Urinary bladder (tissue), 4 donors: ENCODE results near the gene TMEM52. TPM values are rescaled to one million over a fixed set of nuclear protein-coding genes. Genes with fewer than 3 reads are reported as not detected.
"Not testable (repeated sequence)": the region's sequence is repeated elsewhere in the genome, so short reads cannot be mapped to it uniquely, and the experiment has no call there.

Source experiments
- DNase-seq: peaks from one replicate; pipeline ENCODE4 v3.0.0-alpha.2; 2015; ENCODE audit errors: extremely low spot score
- H3K27ac ChIP-seq: one replicate; pipeline ENCODE4 v1.5.1; 2013; ENCODE audit warnings: low read depth, mild to moderate bottlenecking, moderate library complexity
- H3K36me3 ChIP-seq: one replicate; pipeline ENCODE4 v1.6.1; 2013; ENCODE audit warnings: mild to moderate bottlenecking, moderate library complexity; ENCODE audit not compliant: insufficient read depth
- H3K4me1 ChIP-seq: one replicate; pipeline ENCODE4 v1.6.1; 2013; ENCODE audit warnings: mild to moderate bottlenecking, moderate library complexity; ENCODE audit not compliant: insufficient read depth
- H3K4me3 ChIP-seq: one replicate; pipeline ENCODE4 v1.5.1; 2013; ENCODE audit warnings: low read depth, low read length
- WGBS: extraction: QIAGEN DNeasy Blood & Tissue Kit; methylation state at CpG from one replicate; pipeline ENCODE4 v1.1.7; 2013; 5-methylcytosine and 5-hydroxymethylcytosine counted together
- polyA plus RNA-seq: library from polyadenylated mRNA; stranded (reverse); fragments of 200-250 nt; gene quantifications from one replicate; pipeline ENCODE4 v1.2.3, GENCODE V29; 2013
- total RNA-seq: library from RNA; depleted of rRNA; stranded (reverse); fragments of >200 nt; gene quantifications from one replicate; pipeline ENCODE4 v1.2.3, GENCODE V29; 2014
- donor health status: healthy with polysubstance abuse.
- donor health status: healthy.

The TMEM52 gene
- total and polyA plus RNA-seq, 2 donors: 1.0 TPM; not detected in 1

- not testable (repeated sequence) for H3K36me3 ChIP-seq, H3K27ac ChIP-seq, H3K4me3 ChIP-seq, H3K4me1 ChIP-seq, DNase-seq
- 75% methylated on average over 11 of the region's 11 CpGs for WGBS
Measured at GRCh38 chr1:1883890-1884289, 35.2 kb downstream of the TMEM52 start.

DNA sequence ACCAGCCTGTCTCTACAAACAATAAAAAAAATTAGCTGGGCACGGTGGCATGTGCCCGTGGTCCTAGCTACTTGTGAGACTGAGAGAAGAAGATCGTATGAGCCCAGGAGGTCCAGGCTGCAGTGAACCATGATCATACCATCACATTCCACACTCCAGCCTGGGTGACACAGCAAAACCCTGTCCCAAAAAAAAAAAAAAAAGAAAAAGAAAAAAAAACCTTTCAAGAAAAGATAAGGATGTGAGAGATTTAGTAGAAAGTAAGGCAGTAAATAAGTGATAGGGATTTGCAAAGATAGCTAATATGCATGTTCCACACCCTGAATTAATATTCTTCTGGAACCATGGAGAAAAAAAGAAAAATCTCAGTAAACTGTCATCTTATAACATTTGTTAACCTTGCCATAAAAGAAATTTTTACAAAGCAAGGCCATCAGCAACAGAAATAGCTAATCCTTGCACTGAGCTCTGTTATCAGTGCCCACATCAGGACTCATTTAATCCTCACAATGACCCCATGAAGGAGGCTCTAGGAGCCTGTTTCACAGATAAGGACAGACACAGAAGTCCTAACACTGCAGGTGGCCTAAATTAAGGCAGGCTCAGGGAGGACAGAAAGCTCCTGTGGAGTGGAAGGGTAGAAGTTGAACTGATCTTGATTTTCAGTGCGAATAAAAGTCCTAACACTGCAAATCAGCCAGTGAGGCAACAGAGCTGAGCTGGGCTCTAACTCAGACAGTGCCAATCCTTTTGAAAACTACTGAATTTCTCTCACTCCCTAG lies 35.8 kb downstream of the TMEM52 start:
- 43% methylated on average over 4 of the region's 4 CpGs for WGBS
- Histone ChIP-seq H3K4me3 (no peak overlapping the region), H3K4me1 (no peaks in the 10 kb centered on the region), H3K36me3 (no peaks in the 10 kb centered on the region), H3K27ac (no peak overlapping the region)
- DNase-seq: no peak

DNA sequence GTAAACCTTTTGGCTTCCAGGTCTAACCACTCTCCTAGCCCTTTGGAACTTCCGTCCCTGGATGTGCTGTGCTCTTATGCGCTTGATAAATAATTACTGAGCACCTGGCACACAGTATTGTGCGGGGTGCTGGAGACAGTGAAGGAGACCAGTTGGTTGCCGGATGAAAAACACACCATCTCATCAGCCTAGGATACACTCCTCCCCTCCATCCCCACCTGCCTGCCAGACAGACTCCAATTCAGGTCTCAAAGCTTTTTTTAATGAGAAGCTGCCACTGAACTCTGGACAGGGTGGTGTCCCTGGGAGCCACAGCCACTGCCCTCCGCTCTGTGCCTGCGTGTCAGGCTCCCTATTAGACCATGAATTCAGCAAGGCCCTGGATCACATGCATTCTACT lies 37.4 kb downstream of the TMEM52 start:
- no peak overlapping the region for H3K4me3 ChIP-seq
- no peak overlapping the region for H3K27ac ChIP-seq
- 91% methylated on average over 6 of the region's 6 CpGs for WGBS
- no peak for DNase-seq
- no peaks in the 10 kb centered on the region for H3K36me3 ChIP-seq
- H3K4me1 ChIP-seq: no peaks in the 10 kb centered on the region

GRCh38 chr1:1880617-1881312 lies 38.3 kb downstream of the TMEM52 start:
- H3K27ac ChIP-seq: no peak overlapping the region
- DNase-seq: no peak
- no peaks in the 10 kb centered on the region for H3K4me1 ChIP-seq
- no peaks in the 10 kb centered on the region for H3K36me3 ChIP-seq
- WGBS: 67% methylated on average over 13 of the region's 13 CpGs
- no peak overlapping the region for H3K4me3 ChIP-seq

GRCh38 chr1:1879942-1880341 lies 39.1 kb downstream of the TMEM52 start:
- WGBS: 92% methylated on average over 5 of the region's 5 CpGs
- DNase-seq: no peak
- Histone ChIP-seq H3K4me3 (no peak overlapping the region), H3K4me1 (peaks cover 2% of the 10 kb centered on the region), H3K27ac (no peak overlapping the region), H3K36me3 (no peaks in the 10 kb centered on the region)

DNA sequence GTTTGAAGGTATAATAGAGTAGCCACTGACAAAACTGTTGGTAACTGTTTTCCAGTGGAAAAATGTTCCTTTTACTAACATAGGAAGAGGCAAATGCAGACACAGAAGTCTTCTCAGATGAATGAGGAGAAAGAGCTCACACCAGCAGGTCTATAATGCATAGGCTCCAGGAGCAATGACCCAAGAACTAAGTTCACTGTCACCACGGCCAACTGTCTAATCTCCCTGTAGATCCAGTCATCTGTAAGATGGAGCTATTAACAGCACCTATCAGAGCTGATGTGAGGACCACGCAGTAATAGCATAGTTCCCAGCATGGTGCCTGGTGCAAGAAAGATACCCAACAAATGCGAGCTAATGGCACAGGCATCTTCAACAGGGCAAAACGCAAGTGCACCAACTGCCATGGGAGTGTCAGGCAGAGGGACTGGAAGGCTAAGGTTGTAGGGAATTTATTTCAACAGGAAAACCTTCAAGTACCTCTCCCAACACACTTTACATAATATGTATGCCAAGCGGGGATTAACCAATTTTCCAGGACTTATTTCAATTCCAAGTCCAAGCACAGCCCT lies 41.1 kb downstream of the TMEM52 start:
- Histone ChIP-seq H3K4me3 (no peak overlapping the region), H3K27ac (no peak overlapping the region), H3K36me3 (no peaks in the 10 kb centered on the region), H3K4me1 (peaks cover 2% of the 10 kb centered on the region)
- WGBS: 80% methylated on average over 5 of the region's 5 CpGs
- DNase-seq: no peak

- Histone ChIP-seq H3K4me3 (no peak overlapping the region), H3K36me3 (no peaks in the 10 kb centered on the region), H3K27ac (no peak overlapping the region), H3K4me1 (peaks cover 3% of the 10 kb centered on the region)
- 82% methylated on average over 11 of the region's 11 CpGs for WGBS
- DNase-seq: no peak
Measured at GRCh38 chr1:1876335-1876930, 42.6 kb downstream of the TMEM52 start.

GRCh38 chr1:1875932-1876331 lies 43.1 kb downstream of the TMEM52 start:
- WGBS: 69% methylated on average over 1 of the region's 1 CpG
- no peaks in the 10 kb centered on the region for H3K36me3 ChIP-seq
- peaks cover 3% of the 10 kb centered on the region for H3K4me1 ChIP-seq
- no peak for DNase-seq
- H3K4me3 ChIP-seq: no peak overlapping the region
- no peak overlapping the region for H3K27ac ChIP-seq

DNA sequence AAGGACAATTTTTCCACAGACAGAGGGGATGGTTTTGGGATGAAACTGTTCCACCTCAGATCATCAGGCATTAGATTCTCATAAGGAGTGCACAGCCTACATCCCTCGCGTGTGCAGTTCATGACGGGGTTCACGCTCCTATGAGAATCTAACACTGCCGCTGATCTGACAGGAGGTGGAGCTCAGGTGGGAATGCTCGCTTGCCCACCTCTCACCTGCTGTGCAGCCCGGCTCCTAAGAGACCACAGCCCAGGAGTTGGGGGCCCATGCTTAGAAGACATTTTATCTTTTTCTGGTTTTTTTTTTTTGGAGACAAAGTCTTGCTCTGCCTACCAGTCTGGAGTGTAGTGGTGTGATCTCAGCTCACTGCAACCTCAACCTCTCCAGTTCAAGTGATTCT lies 44.2 kb downstream of the TMEM52 start:
- no peak overlapping the region for H3K4me3 ChIP-seq
- peaks cover 3% of the 10 kb centered on the region for H3K4me1 ChIP-seq
- 95% methylated on average over 7 of the region's 7 CpGs for WGBS
- H3K27ac ChIP-seq: no peak overlapping the region
- no peak for DNase-seq
- no peaks in the 10 kb centered on the region for H3K36me3 ChIP-seq

GRCh38 chr1:1873186-1873585 lies 45.9 kb downstream of the TMEM52 start:
- no peaks in the 10 kb centered on the region for H3K36me3 ChIP-seq
- WGBS: 81% methylated on average over 2 of the region's 2 CpGs
- DNase-seq: no peak
- no peak overlapping the region for H3K27ac ChIP-seq
- H3K4me3 ChIP-seq: no peak overlapping the region
- H3K4me1 ChIP-seq: peaks cover 3% of the 10 kb centered on the region

DNA sequence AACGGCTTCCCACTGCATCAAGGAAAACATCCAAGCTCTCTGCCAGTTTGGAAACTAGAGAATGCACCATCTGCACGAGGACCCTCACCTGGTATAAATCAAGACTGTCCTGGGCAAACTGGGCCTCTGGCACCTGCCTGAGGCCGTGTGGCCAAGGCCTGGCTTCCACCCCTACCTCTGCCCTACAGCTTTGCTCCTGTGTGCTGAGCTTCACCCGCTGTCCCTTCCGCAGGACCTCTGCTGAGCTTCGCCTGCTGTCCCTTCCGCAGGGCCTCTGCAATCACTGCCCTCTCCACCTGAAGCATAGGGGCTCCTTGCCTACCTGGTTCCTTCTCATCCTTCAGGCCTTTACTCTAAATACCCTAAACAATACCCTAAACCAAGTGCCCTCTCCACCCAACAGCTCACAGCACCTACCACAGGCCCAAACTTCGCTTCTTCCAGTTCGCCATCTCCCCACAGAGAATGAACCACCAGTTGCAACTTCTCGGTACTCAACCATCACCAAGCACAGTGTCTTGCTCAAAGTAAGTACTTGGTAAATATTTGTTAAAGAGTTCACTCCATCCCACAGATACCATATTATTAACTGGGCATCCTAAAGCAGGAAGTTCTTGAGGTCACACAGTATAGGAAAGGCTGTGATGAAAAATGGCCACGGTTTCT lies 46.6 kb downstream of the TMEM52 start:
- DNase-seq: no peak

DNA sequence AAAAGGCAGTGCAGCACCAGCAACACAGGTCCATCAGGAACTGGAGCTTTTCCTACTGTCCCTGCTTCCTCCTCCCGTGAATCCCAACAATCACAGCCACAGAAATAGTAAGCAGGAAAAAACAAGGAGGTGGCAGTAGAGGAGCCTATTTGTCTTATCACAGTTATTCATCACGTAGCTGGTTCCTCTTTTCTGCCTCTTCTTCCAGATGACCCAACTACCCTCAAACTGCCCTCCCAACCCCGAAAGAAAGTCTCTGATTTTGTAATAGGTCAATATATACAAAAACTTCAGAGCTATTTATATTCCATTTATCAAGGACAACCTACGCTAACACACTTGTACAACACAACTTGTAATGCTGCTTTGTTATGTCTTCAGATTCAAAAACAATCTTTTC lies 49.6 kb downstream of the TMEM52 start:
- Histone ChIP-seq H3K36me3 (no peaks in the 10 kb centered on the region), H3K4me3 (no peak overlapping the region), H3K27ac (no peak overlapping the region), H3K4me1 (peaks cover 1% of the 10 kb centered on the region)
- WGBS: 64% methylated on average over 4 of the region's 4 CpGs
- DNase-seq: no peak

More for the DNA sequence above, 46.6 kb downstream of the TMEM52 start:
- H3K27ac ChIP-seq: no peak overlapping the region
- whole genome bisulfite sequencing: 83% methylated on average over 11 of the region's 11 CpGs
- no peak overlapping the region for H3K4me3 ChIP-seq
- peaks cover 3% of the 10 kb centered on the region for H3K4me1 ChIP-seq
- H3K36me3 ChIP-seq: no peaks in the 10 kb centered on the region
